Skeletal muscle tissue (tissue), 4 donors: ENCODE data around the gene DPP3. TPM values are rescaled to one million over a fixed set of nuclear protein-coding genes. Genes with fewer than 3 reads are reported as not detected.

ENCODE experiments used
- H3K27ac ChIP-seq: one replicate; pipeline ENCODE4 v1.7.0; 2013; ENCODE audit warnings: mild to moderate bottlenecking, low read depth, low read length, inconsistent platforms
- H3K27me3 ChIP-seq, 3 donors: one replicate each; pipeline ENCODE4 v1.7.0; 2013; ENCODE audit warnings: low read length in 3 of 3; ENCODE audit not compliant: control insufficient read depth in 3 of 3, insufficient read depth in 3 of 3
- H3K36me3 ChIP-seq, 3 donors: one replicate each; pipeline ENCODE4 v1.7.0; 2013; ENCODE audit warnings: low read length in 3 of 3; ENCODE audit not compliant: control insufficient read depth in 3 of 3, insufficient read depth in 3 of 3
- H3K4me1 ChIP-seq, 3 donors: one replicate each; pipeline ENCODE4 v1.7.0; 2013; ENCODE audit warnings: low read length in 3 of 3, mild to moderate bottlenecking in 3 of 3; ENCODE audit not compliant: control insufficient read depth in 3 of 3, insufficient read depth in 3 of 3
- H3K4me3 ChIP-seq, 3 donors: one replicate each; pipeline ENCODE4 v1.7.0; 2013; ENCODE audit warnings: low read length in 3 of 3
- H3K9ac ChIP-seq, 3 donors: one replicate each; pipeline ENCODE4 v1.7.0; 2013; ENCODE audit warnings: low read length in 3 of 3, mild to moderate bottlenecking in 3 of 3, moderate library complexity in 2 of 3, low read depth in 1 of 3
- H3K9me3 ChIP-seq, 3 donors: one replicate each; pipeline ENCODE4 v1.7.0; 2013; ENCODE audit warnings: low read length in 3 of 3; ENCODE audit not compliant: control insufficient read depth in 3 of 3
- total RNA-seq: library from RNA; depleted of rRNA; stranded (reverse); fragments of >200 nt; gene quantifications from one replicate; pipeline ENCODE4 v1.2.3, GENCODE V29; 2014
- donor health status: Osteomylitis.

DPP3 gene
- total RNA-seq, 1 donor from 2014 or later = 26.1 TPM

DNA sequence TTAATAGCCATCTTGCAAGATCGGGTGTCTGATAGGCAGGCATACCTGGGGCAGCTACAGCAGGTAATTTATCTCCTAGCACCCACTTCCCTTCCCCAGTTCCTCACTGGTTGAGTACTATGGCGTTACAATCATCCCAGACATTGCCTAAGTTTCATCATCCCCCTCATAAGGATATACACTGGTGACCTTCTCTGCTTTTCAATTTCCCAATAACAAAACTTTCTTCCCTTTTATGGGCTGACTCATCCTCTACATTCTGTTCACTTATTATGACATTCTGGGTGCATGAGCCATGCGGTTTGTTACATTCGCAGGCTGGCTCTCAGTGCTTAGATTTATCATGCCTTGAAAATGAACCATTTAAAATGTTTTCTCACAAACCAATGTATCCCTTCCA is 36.6 kb upstream of the DPP3 start:
- Histone ChIP-seq H3K9me3 (peaks cover 0 to 2% (median 0%) of the 10 kb centered on the region in 3 donors), H3K4me3 (no peak overlapping the region), H3K27me3 (no peaks in the 10 kb centered on the region), H3K27ac (no peak overlapping the region), H3K4me1 (peaks cover 0 to 3% (median 2%) of the 10 kb centered on the region in 3 donors), H3K36me3 (no peaks in the 10 kb centered on the region), H3K9ac (no peak overlapping the region)

DNA sequence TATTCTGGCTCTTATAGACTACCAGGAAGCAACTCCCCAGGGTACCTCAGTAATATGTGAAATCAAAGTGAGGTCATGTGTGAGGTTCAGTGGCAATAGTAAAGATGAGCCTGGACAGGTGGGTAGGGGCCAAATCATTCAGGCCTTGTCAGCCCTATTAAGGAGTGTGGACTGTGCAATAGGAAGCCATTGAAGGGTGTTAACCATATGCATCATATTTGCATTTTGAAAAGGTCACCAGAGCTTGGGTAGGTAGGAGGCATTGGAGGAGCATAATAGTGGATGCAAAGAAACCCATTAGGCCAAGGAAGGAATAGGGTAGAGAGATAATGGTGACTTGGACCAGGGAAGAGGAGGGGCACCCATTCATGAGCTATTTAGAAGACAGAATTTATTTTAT is 33.2 kb upstream of the DPP3 start:
- Histone ChIP-seq H3K36me3 (no peaks in the 10 kb centered on the region), H3K27ac (no peak overlapping the region), H3K27me3 (no peaks in the 10 kb centered on the region), H3K4me1 (no peaks in the 10 kb centered on the region), H3K9me3 (peaks cover 0 to 2% (median under 1%) of the 10 kb centered on the region in 3 donors), H3K4me3 (no peak overlapping the region), H3K9ac (no peak overlapping the region)

DNA sequence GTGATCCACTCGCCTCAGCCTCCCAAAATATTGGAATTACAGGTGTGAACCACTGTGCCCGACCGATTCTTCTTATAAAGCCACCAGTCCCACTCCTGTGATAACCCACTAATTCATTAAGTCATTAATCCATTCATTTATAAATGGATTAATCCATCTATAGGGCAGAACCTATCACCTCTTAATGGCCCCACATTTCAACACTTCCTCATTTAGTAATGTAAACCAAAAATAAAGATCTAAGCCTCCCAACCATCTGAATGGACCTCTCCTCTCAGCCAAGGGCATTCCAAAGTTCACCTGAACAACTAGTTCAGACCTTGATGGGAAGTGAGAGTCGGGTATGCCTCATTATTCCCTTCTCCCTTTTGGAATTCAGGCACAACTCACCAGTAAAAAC is 31.7 kb upstream of the DPP3 start:
- Histone ChIP-seq H3K27me3 (no peaks in the 10 kb centered on the region), H3K9ac (no peak overlapping the region), H3K36me3 (no peaks in the 10 kb centered on the region), H3K4me3 (no peak overlapping the region), H3K4me1 (no peaks in the 10 kb centered on the region), H3K9me3 (peaks cover 0 to 2% (median 0%) of the 10 kb centered on the region in 3 donors), H3K27ac (no peak overlapping the region)

- no peak overlapping the region for H3K27ac ChIP-seq
- H3K9me3 ChIP-seq = peaks cover 0 to 2% (median 0%) of the 10 kb centered on the region in 3 donors
- H3K4me3 ChIP-seq = no peak overlapping the region
- no peaks in the 10 kb centered on the region for H3K36me3 ChIP-seq
- peaks cover 0 to 4% (median 0%) of the 10 kb centered on the region in 3 donors for H3K27me3 ChIP-seq
- H3K9ac ChIP-seq = no peak overlapping the region
- no peaks in the 10 kb centered on the region for H3K4me1 ChIP-seq
Measured at GRCh38 chr11:66450560-66450959, 29.7 kb upstream of the DPP3 start.

DNA sequence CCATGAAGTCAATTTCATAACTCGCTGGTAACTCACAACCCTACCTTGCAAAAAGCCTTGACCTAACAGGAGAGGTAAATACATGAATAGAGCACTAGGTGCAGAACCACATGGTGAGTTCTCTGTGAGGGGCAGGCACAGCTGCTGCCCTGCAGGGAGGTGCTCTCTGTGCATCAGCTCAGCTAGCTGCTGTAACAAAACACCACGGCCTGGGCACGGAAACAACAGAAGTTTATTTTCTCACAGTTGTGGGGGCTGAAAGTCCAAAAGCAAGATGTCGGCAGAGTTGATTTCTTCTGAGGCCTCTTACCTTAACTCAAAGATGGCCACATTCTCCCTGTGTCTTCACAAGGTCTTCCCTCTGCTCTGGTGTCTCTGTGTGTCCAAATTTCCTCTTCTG is 28.6 kb upstream of the DPP3 start:
- Histone ChIP-seq H3K27ac (no peak overlapping the region), H3K4me3 (no peak overlapping the region), H3K36me3 (no peaks in the 10 kb centered on the region), H3K9me3 (peaks cover 0 to 2% (median 0%) of the 10 kb centered on the region in 3 donors), H3K9ac (no peak overlapping the region), H3K27me3 (peaks cover 0 to 4% (median 0%) of the 10 kb centered on the region in 3 donors), H3K4me1 (no peaks in the 10 kb centered on the region)

DNA sequence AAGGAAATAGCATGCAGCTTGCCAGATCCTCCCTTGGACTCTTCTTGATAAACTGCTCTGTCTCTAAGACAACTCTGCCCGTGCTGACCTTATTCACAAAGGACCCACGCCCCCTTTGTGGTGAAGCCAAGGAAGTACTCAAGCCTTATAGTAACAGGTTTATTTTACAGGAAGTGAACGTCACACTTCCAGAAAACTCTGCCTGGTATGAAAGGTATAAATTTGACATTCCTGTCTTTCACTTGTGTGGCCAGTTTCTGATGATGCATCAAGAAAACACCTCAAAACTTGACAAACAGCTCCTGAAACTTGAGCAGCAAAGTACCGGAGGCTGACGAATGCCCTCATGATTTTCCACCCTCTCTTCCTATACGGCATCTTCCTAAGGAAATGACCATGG is 26.0 kb upstream of the DPP3 start:
- Histone ChIP-seq H3K9me3 (peaks cover 0 to 2% (median 0%) of the 10 kb centered on the region in 3 donors), H3K9ac (no peak overlapping the region), H3K27me3 (peaks cover 0 to 4% (median 0%) of the 10 kb centered on the region in 3 donors), H3K36me3 (no peaks in the 10 kb centered on the region), H3K4me1 (no peaks in the 10 kb centered on the region), H3K4me3 (no peak overlapping the region), H3K27ac (no peak overlapping the region)

DNA sequence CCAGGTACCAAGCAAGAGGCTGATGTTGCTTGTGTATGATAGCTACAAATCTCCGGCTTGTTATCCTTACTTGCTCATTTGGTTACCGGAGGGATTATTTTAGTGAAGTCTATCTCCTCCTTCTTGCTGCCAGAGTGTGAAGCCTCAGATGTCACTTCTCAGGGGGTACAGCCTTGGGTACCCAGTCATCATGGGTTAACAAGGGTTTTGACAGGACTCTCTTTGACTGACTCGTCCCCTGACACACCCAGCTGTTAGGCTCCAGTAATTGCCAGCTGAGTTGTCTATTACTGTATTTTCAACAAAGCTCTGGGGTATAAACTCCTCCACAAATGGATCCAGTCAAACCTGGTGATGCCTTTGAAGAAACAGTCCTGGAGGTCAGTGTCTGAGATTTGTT is 25.4 kb upstream of the DPP3 start:
- H3K36me3 ChIP-seq = no peaks in the 10 kb centered on the region
- no peak overlapping the region for H3K9ac ChIP-seq
- H3K27ac ChIP-seq = no peak overlapping the region
- H3K9me3 ChIP-seq = peaks cover 0 to 2% (median 0%) of the 10 kb centered on the region in 3 donors
- peaks cover 0 to 4% (median 0%) of the 10 kb centered on the region in 3 donors for H3K27me3 ChIP-seq
- no peak overlapping the region for H3K4me3 ChIP-seq
- H3K4me1 ChIP-seq = no peaks in the 10 kb centered on the region

GRCh38 chr11:66457826-66458225 is 22.4 kb upstream of the DPP3 start:
- H3K36me3 ChIP-seq = no peaks in the 10 kb centered on the region
- no peak overlapping the region for H3K9ac ChIP-seq
- peaks cover 0 to 4% (median 0%) of the 10 kb centered on the region in 3 donors for H3K27me3 ChIP-seq
- no peak overlapping the region for H3K27ac ChIP-seq
- H3K4me3 ChIP-seq = no peak overlapping the region
- no peaks in the 10 kb centered on the region for H3K4me1 ChIP-seq
- no peaks in the 10 kb centered on the region for H3K9me3 ChIP-seq

GRCh38 chr11:66459138-66459778 is 21.0 kb upstream of the DPP3 start:
- H3K9ac ChIP-seq = no peak overlapping the region
- no peak overlapping the region for H3K4me3 ChIP-seq
- no peaks in the 10 kb centered on the region for H3K36me3 ChIP-seq
- H3K4me1 ChIP-seq = no peaks in the 10 kb centered on the region
- no peaks in the 10 kb centered on the region for H3K27me3 ChIP-seq
- no peaks in the 10 kb centered on the region for H3K9me3 ChIP-seq
- no peak overlapping the region for H3K27ac ChIP-seq

- no peaks in the 10 kb centered on the region for H3K9me3 ChIP-seq
- H3K27me3 ChIP-seq = no peaks in the 10 kb centered on the region
- no peak overlapping the region for H3K27ac ChIP-seq
- no peak overlapping the region for H3K9ac ChIP-seq
- H3K36me3 ChIP-seq = no peaks in the 10 kb centered on the region
- H3K4me3 ChIP-seq = no peak overlapping the region
- peaks cover 5 to 9% (median 5%) of the 10 kb centered on the region in 3 donors for H3K4me1 ChIP-seq
Measured at GRCh38 chr11:66462010-66462409, 18.2 kb upstream of the DPP3 start.
